Gastrocnemius medialis (tissue), 4 donors: Measurements from ENCODE around the gene ZNF700. TPM values are rescaled to one million over a fixed set of nuclear protein-coding genes. Genes with fewer than 3 reads are reported as not detected.

Experiments
- ATAC-seq, 2 donors: fragments of 150-250 bp; one replicate each; pipeline ENCODE4 v1.9.1; 2016
- DNase-seq, 2 donors: peaks; one replicate each; pipeline ENCODE4 v3.0.0-alpha.2; 2019
- H3K27ac ChIP-seq, 4 donors: fragments of 200-600 bp; sonication (generic); 1 replicate in 1 of 4; 2 replicates in 3 of 4; pipeline ENCODE4 v1.5.1; 2016 to 2018; ENCODE audit warnings: mild to moderate bottlenecking in 2 of 4, moderate library complexity in 1 of 4
- H3K27me3 ChIP-seq, 3 donors: fragments of 200-600 bp; sonication (generic) in 2 of 3; 1 replicate in 1 of 3; 2 replicates in 2 of 3; pipeline versions ENCODE4 v1.5.1 to v1.6.0; 2016 to 2019; ENCODE audit warnings: mild to moderate bottlenecking in 1 of 3, moderate library complexity in 1 of 3
- H3K36me3 ChIP-seq, 2 donors: fragments of 200-600 bp; sonication (generic) in 1 of 2; one replicate each; pipeline ENCODE4 v1.5.1; 2017 to 2018
- H3K4me1 ChIP-seq, 2 donors: fragments of 200-600 bp; sonication (generic) in 1 of 2; one replicate each; pipeline ENCODE4 v1.5.1; 2016 to 2017; ENCODE audit warnings: mild to moderate bottlenecking in 2 of 2
- H3K4me3 ChIP-seq, 4 donors: fragments of 200-600 bp; sonication (generic) in 3 of 4; 1 replicate in 1 of 4; 2 replicates in 3 of 4; pipeline ENCODE4 v1.5.1; 2016 to 2019; ENCODE audit warnings: mild to moderate bottlenecking in 2 of 4
- H3K9me3 ChIP-seq, 3 donors: fragments of 200-600 bp; sonication (generic) in 2 of 3; 1 replicate in 1 of 3; 2 replicates in 2 of 3; pipeline ENCODE4 v1.5.1; 2016 to 2019
- CTCF ChIP-seq, 5 experiments: fragments of 450-650 bp in 3 of 5; fragments of 200-600 bp in 2 of 5; sonication (generic) in 2 of 5; IDR thresholded peaks in 4 of 5; conservative IDR thresholded peaks in 1 of 5; 1 replicate in 4 of 5; 2 replicates in 1 of 5; pipeline ENCODE4 v1.5.1; 2016 to 2019; ENCODE audit warnings: antibody characterized with exemption in 5 of 5, mild to moderate bottlenecking in 3 of 5, moderate library complexity in 3 of 5
- POLR2A ChIP-seq, 2 donors: fragments of 450-650 bp; IDR thresholded peaks; one replicate each; pipeline ENCODE4 v1.6.1; 2017; ENCODE audit warnings: antibody characterized with exemption in 2 of 2, mild to moderate bottlenecking in 2 of 2, moderate library complexity in 2 of 2
- in situ Hi-C, 4 donors: fragments of 200-750 bp; cut with MboI; loops; one replicate each; pipeline versions ENCODE4 v1.15.0 to v1.8.0; 2017; ENCODE audit warnings: low sequenced_read_pairs in 4 of 4
- intact Hi-C: fragments of 100-400 bp; cut with DNase I; formaldehyde crosslinking; loops from one replicate; pipeline ENCODE4 v1.15.1; 2023; ENCODE audit warnings: low total_unique reads
- total RNA-seq, 4 donors: library from RNA; depleted of rRNA; stranded (reverse); fragments of >200 nt; gene quantifications; one replicate each; pipeline versions ENCODE4 v1.1.0 to v1.2.3, GENCODE V29; 2016

ZNF700 gene
- total RNA-seq, 4 donors from 2014 or later, result 1.3 to 5.8 (median 4.0) TPM

DNA sequence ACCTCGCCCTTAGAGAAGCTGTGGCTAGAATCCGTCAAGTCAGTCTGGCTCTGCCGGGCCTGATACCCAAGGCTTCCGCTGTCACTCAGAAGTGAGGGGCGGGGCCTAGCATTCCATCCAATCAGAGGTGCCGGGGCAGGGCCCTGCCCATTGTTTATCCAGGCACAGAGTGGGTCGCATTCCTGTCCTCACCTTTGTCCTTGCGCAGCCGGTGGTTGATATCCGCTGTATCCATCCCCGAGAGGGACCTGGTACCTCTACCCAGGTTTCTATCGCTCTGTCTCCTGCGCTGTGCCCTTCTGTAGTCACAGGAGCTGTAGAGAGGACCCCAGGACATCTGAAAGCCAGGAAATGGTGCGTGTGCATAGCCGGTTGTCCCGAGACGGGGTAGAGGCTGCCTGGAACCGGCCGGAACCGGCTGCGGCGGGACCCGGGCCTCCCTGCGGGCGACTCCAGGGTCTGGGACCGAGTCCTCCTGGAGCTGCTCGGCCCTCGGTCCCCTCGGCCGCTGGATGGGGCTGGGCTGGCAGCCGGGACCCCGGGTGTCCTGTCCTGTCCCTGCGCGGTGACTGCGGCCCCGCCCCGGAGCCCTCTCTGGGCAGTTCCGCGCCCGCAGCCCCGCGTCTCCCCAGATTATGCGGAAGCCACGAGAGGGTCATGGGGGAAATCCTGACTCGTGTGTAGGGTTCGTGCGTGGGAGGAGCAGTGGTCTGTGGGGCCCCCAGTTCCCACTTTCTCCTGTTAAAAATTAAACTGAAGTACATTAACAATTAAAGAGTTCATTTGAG lies 40.1 kb downstream of the ZNF700 start, which contains the start of gene ZNF763:
TSS of gene ZNF763 (plus strand) at position 183 of the 788 bp plus-strand sequence. CDS start at position 352, 169 bp downstream.
- DNase-seq, result peak; percentile 81 to 89
- in situ Hi-C loops, result no loop called here
- intact Hi-C loops, result loop anchor here (1.0 to 2.0 kb wide), 4 partner anchors 23 to 176 kb away; partner anchors contain the start of genes ZNF700 and ZNF844
- H3K4me3 ChIP-seq, result peak within 1 kb of the TSS; percentile 67 to 88 (median 76)
- ATAC-seq, result peak; percentile 96 to 98
- peaks cover 11 to 15% of the 10 kb centered on the region in 2 donors for H3K4me1 ChIP-seq
- H3K27me3 ChIP-seq, result no peaks in the 10 kb centered on the region
- no peaks in the 10 kb centered on the region for H3K36me3 ChIP-seq
- H3K9me3 ChIP-seq, result no peaks in the 10 kb centered on the region
- TF ChIP-seq POLR2A (IDR thresholded peaks at IDR 0.05), result peak; percentile 28 to 56
- TF ChIP-seq CTCF (IDR thresholded peaks at IDR 0.05 in 4 of 5, conservative IDR thresholded peaks at IDR 0.05 in 1 of 5), result no peak
- peak within 1 kb of the TSS; percentile 78 to 88 (median 86) for H3K27ac ChIP-seq

- in situ Hi-C loops (no loop called here), intact Hi-C loops (no loop called here)
- H3K27me3 ChIP-seq, result no peaks in the 10 kb centered on the region
- H3K4me3 ChIP-seq, result no peak overlapping the region
- TF ChIP-seq POLR2A (IDR thresholded peaks at IDR 0.05) (no peak), CTCF (IDR thresholded peaks at IDR 0.05 in 4 of 5, conservative IDR thresholded peaks at IDR 0.05 in 1 of 5) (no peak)
- H3K36me3 ChIP-seq, result no peaks in the 10 kb centered on the region
- peaks cover 4% of the 10 kb centered on the region in 2 donors for H3K4me1 ChIP-seq
- H3K27ac ChIP-seq, result no peak overlapping the region
- DNase-seq, result no peak
- no peak for ATAC-seq
- no peaks in the 10 kb centered on the region for H3K9me3 ChIP-seq
Observed at GRCh38 chr19:11970174-11970573, 45.3 kb downstream of the ZNF700 start.

- Histone ChIP-seq H3K27ac (no peak overlapping the region), H3K9me3 (no peaks in the 10 kb centered on the region), H3K4me1 (no peaks in the 10 kb centered on the region), H3K4me3 (no peak overlapping the region), H3K27me3 (no peaks in the 10 kb centered on the region), H3K36me3 (no peaks in the 10 kb centered on the region)
- DNase-seq (no peak), ATAC-seq (no peak)
- TF ChIP-seq CTCF (IDR thresholded peaks at IDR 0.05 in 4 of 5, conservative IDR thresholded peaks at IDR 0.05 in 1 of 5) (no peak), POLR2A (IDR thresholded peaks at IDR 0.05) (no peak)
- in situ Hi-C loops, result no loop called here
- intact Hi-C loops, result no loop called here
Observed at GRCh38 chr19:11971041-11971440, 46.1 kb downstream of the ZNF700 start.

GRCh38 chr19:11973019-11973810 lies 48.3 kb downstream of the ZNF700 start:
- H3K36me3 ChIP-seq, result peaks cover 0 to 16% of the 10 kb centered on the region in 2 donors
- no peaks in the 10 kb centered on the region for H3K4me1 ChIP-seq
- no peak overlapping the region for H3K4me3 ChIP-seq
- H3K27ac ChIP-seq, result no peak overlapping the region
- H3K27me3 ChIP-seq, result no peaks in the 10 kb centered on the region
- intact Hi-C loops (no loop called here), in situ Hi-C loops (no loop called here)
- ATAC-seq (no peak), DNase-seq (no peak)
- peaks cover 0 to 13% (median 0%) of the 10 kb centered on the region in 3 donors for H3K9me3 ChIP-seq
- TF ChIP-seq POLR2A (IDR thresholded peaks at IDR 0.05) (no peak), CTCF (IDR thresholded peaks at IDR 0.05 in 4 of 5, conservative IDR thresholded peaks at IDR 0.05 in 1 of 5) (no peak)
